Esophagus muscularis mucosa (tissue), 4 donors: Measurements from ENCODE around the gene MAST4. TPM values are rescaled to one million over a fixed set of nuclear protein-coding genes. Genes with fewer than 3 reads are reported as not detected.
"Not testable (repeated sequence)": the region's sequence is repeated elsewhere in the genome, so short reads cannot be mapped to it uniquely, and the experiment has no call there.

ENCODE experiments used
- DNase-seq: peaks from one replicate; pipeline ENCODE4 v3.0.0-alpha.2; 2017; ENCODE audit errors: extremely low spot score
- H3K27ac ChIP-seq, 4 donors: fragments of 200-600 bp; sonication (generic); replicated peaks in 1 of 4; 1 replicate in 3 of 4; 2 replicates in 1 of 4; pipeline ENCODE4 v1.5.1; 2016 to 2019; ENCODE audit warnings: mild to moderate bottlenecking in 1 of 4
- H3K27me3 ChIP-seq, 4 donors: fragments of 200-600 bp; sonication (generic); one replicate each; pipeline versions ENCODE4 v1.5.1 to v1.6.0; 2016 to 2019
- H3K36me3 ChIP-seq, 4 donors: fragments of 200-600 bp; sonication (generic); one replicate each; pipeline ENCODE4 v1.5.1; 2016 to 2019
- H3K4me1 ChIP-seq, 4 donors: fragments of 200-600 bp; sonication (generic); one replicate each; pipeline ENCODE4 v1.5.1; 2016 to 2019
- H3K4me3 ChIP-seq, 4 donors: fragments of 200-600 bp; sonication (generic); 1 replicate in 2 of 4; 2 replicates in 2 of 4; pipeline ENCODE4 v1.5.1; 2016 to 2019; ENCODE audit warnings: mild to moderate bottlenecking in 4 of 4, moderate library complexity in 1 of 4
- H3K9me3 ChIP-seq, 4 donors: fragments of 200-600 bp; sonication (generic); 1 replicate in 3 of 4; 2 replicates in 1 of 4; pipeline ENCODE4 v1.5.1; 2016 to 2019
- CTCF ChIP-seq, 3 experiments: fragments of 200-600 bp in 2 of 3; fragments of 450-650 bp in 1 of 3; sonication (generic) in 2 of 3; IDR thresholded peaks; one replicate each; pipeline ENCODE4 v1.5.1; 2017 to 2019; ENCODE audit warnings: antibody characterized with exemption in 3 of 3, mild to moderate bottlenecking in 2 of 3, moderate library complexity in 1 of 3
- EP300 ChIP-seq: sonication (generic); formaldehyde crosslinking; IDR thresholded peaks from one replicate; pipeline ENCODE4 v1.6.1; 2017; ENCODE audit warnings: antibody characterized with exemption
- POLR2A ChIP-seq: fragments of 450-650 bp; IDR thresholded peaks from one replicate; pipeline ENCODE4 v1.6.1; 2017; ENCODE audit warnings: antibody characterized with exemption, moderate library complexity, mild to moderate bottlenecking, low read depth
- POLR2AphosphoS5 ChIP-seq, 2 donors: sonication (generic); formaldehyde crosslinking; IDR thresholded peaks; one replicate each; pipeline ENCODE4 v1.6.1; 2017; ENCODE audit warnings: antibody characterized with exemption in 2 of 2
- WGBS: methylation state at CpG from one replicate; pipeline ENCODE4 v1.1.5; 2018; 5-methylcytosine and 5-hydroxymethylcytosine counted together
- intact Hi-C: fragments of 100-400 bp; cut with DNase I; formaldehyde crosslinking; loops from one replicate; pipeline ENCODE4 v1.15.1; 2023
- total RNA-seq, 4 donors: library from RNA; depleted of rRNA; stranded (reverse); fragments of >200 nt; gene quantifications; one replicate each; pipeline versions ENCODE4 v1.1.0 to v1.2.1, GENCODE V29; 2016

The MAST4 gene
- total RNA-seq, 4 donors from 2014 or later, result 26.2 to 39.7 (median 35.8) TPM

GRCh38 chr5:67170767-67171166, 574.6 kb downstream of the MAST4 start:
- H3K36me3 ChIP-seq, result peaks cover 0 to 41% (median 17%) of the 10 kb centered on the region in 4 donors
- intact Hi-C loops, result no loop called here
- H3K4me1 ChIP-seq, result peaks cover 0 to 12% (median 11%) of the 10 kb centered on the region in 4 donors
- H3K27me3 ChIP-seq, result no peaks in the 10 kb centered on the region
- no peak for TF ChIP-seq EP300
- no peak for TF ChIP-seq CTCF (IDR thresholded peaks at IDR 0.05)
- no peak for TF ChIP-seq POLR2AphosphoS5 (IDR thresholded peaks at IDR 0.05)
- TF ChIP-seq POLR2A, result no peak
- H3K4me3 ChIP-seq, result no peak overlapping the region
- no peak overlapping the region for H3K27ac ChIP-seq
- H3K9me3 ChIP-seq, result no peaks in the 10 kb centered on the region
- no peak for DNase-seq
- 77% methylated on average over 3 of the region's 3 CpGs for WGBS

GRCh38 chr5:67173351-67173750, 577.2 kb downstream of the MAST4 start:
- intact Hi-C loops, result not testable (repeated sequence)
- WGBS, result no CpG with 5 or more reads among the region's 2 CpGs

GRCh38 chr5:67173959-67174358, 577.8 kb downstream of the MAST4 start:
- no peaks in the 10 kb centered on the region for H3K9me3 ChIP-seq
- no peaks in the 10 kb centered on the region for H3K27me3 ChIP-seq
- H3K4me1 ChIP-seq, result no peaks in the 10 kb centered on the region
- peaks cover 0 to 21% (median 9%) of the 10 kb centered on the region in 4 donors for H3K36me3 ChIP-seq
- no peak for DNase-seq
- H3K4me3 ChIP-seq, result no peak overlapping the region
- no peak for TF ChIP-seq POLR2A
- TF ChIP-seq CTCF (IDR thresholded peaks at IDR 0.05), result no peak
- no peak for TF ChIP-seq EP300
- TF ChIP-seq POLR2AphosphoS5 (IDR thresholded peaks at IDR 0.05), result no peak
- H3K27ac ChIP-seq, result no peak overlapping the region
- intact Hi-C loops, result no loop called here
- WGBS, result 100% methylated on average over 1 of the region's 1 CpG

More at GRCh38 chr5:67173351-67173750, 577.2 kb downstream of the MAST4 start:
- not testable (repeated sequence) for H3K4me3 ChIP-seq, H3K9me3 ChIP-seq, H3K27me3 ChIP-seq, H3K4me1 ChIP-seq, H3K27ac ChIP-seq, DNase-seq
- peaks cover 0 to 21% (median 9%) of the 10 kb centered on the region in 4 donors for H3K36me3 ChIP-seq

- Histone ChIP-seq H3K36me3 (peaks cover 0 to 5% (median under 1%) of the 10 kb centered on the region in 4 donors), H3K4me3 (no peak overlapping the region), H3K4me1 (peaks cover 0 to 4% (median under 1%) of the 10 kb centered on the region in 4 donors), H3K9me3 (no peaks in the 10 kb centered on the region), H3K27ac (no peak overlapping the region), H3K27me3 (no peaks in the 10 kb centered on the region)
- TF ChIP-seq POLR2AphosphoS5 (IDR thresholded peaks at IDR 0.05) (no peak), POLR2A (no peak), CTCF (IDR thresholded peaks at IDR 0.05) (no peak), EP300 (no peak)
- DNase-seq, result no peak
- intact Hi-C loops, result no loop called here
Observed at GRCh38 chr5:67176936-67177335, 580.7 kb downstream of the MAST4 start.

GRCh38 chr5:67178085-67178484, 581.9 kb downstream of the MAST4 start:
- Histone ChIP-seq H3K36me3 (no peaks in the 10 kb centered on the region), H3K9me3 (no peaks in the 10 kb centered on the region), H3K4me3 (no peak overlapping the region), H3K27me3 (no peaks in the 10 kb centered on the region), H3K4me1 (peaks cover 8 to 15% (median 11%) of the 10 kb centered on the region in 4 donors), H3K27ac (no peak overlapping the region)
- no peak for TF ChIP-seq EP300
- WGBS, result 68% methylated on average over 1 of the region's 1 CpG
- DNase-seq, result no peak
- intact Hi-C loops, result no loop called here

GRCh38 chr5:67178966-67179365, 582.8 kb downstream of the MAST4 start:
- Histone ChIP-seq H3K27ac (no peak overlapping the region), H3K9me3 (no peaks in the 10 kb centered on the region), H3K4me3 (no peak overlapping the region), H3K36me3 (no peaks in the 10 kb centered on the region), H3K4me1 (peaks cover 8 to 16% (median 12%) of the 10 kb centered on the region in 4 donors), H3K27me3 (no peaks in the 10 kb centered on the region)
- intact Hi-C loops, result no loop called here
- TF ChIP-seq POLR2A (no peak), CTCF (IDR thresholded peaks at IDR 0.05) (no peak), POLR2AphosphoS5 (IDR thresholded peaks at IDR 0.05) (no peak), EP300 (no peak)
- no peak for DNase-seq
- 90% methylated on average over 7 of the region's 7 CpGs for WGBS
